GM23338 (cell line): Measurements from ENCODE around the gene CRELD1.

ENCODE experiments used
- CREB1 ChIP-seq: fragments of 250-450 bp; sonication (Bioruptor Pico); IDR thresholded peaks from 2 replicates; pipeline ENCODE4 v1.5.0; 2020; ENCODE audit warnings: low read depth, mild to moderate bottlenecking, moderate library complexity
- ETS1 ChIP-seq: IDR thresholded peaks from 2 replicates; pipeline ENCODE4 v1.6.1; 2016; ENCODE audit warnings: antibody characterized with exemption
- EZH2 ChIP-seq: fragments of 200-600 bp; sonication (generic); IDR thresholded peaks from one replicate; pipeline ENCODE4 v1.8.0; 2017; ENCODE audit warnings: antibody characterized with exemption, mild to moderate bottlenecking, low read depth; ENCODE audit not compliant: unreplicated experiment
- EZH2phosphoT487 ChIP-seq: fragments of 200-600 bp; sonication (generic); IDR thresholded peaks from one replicate; pipeline ENCODE4 v1.8.1; 2018; ENCODE audit warnings: antibody characterized with exemption; ENCODE audit not compliant: unreplicated experiment
- JUNB ChIP-seq: IDR thresholded peaks from one replicate; pipeline ENCODE4 v1.6.1; 2016; ENCODE audit warnings: antibody characterized with exemption; ENCODE audit not compliant: unreplicated experiment
- POLR2AphosphoS5 ChIP-seq: IDR thresholded peaks from 2 replicates; pipeline ENCODE4 v1.6.1; 2016; ENCODE audit warnings: antibody characterized with exemption, low read depth
- REST ChIP-seq: IDR thresholded peaks from one replicate; pipeline ENCODE4 v1.6.1; 2018; ENCODE audit warnings: antibody characterized with exemption; ENCODE audit not compliant: unreplicated experiment
- TF ChIP-seq, protein P1 (sequence below), 2 experiments: fragments of 200-600 bp in 1 of 2; sonication (generic) in 1 of 2; conservative IDR thresholded peaks; 2 replicates each; pipeline versions ENCODE4 v1.5.1 to v1.6.1; 2016 to 2017; ENCODE audit warnings: antibody characterized with exemption in 2 of 2, low read depth in 2 of 2, mild to moderate bottlenecking in 2 of 2, moderate library complexity in 1 of 2

DNA sequence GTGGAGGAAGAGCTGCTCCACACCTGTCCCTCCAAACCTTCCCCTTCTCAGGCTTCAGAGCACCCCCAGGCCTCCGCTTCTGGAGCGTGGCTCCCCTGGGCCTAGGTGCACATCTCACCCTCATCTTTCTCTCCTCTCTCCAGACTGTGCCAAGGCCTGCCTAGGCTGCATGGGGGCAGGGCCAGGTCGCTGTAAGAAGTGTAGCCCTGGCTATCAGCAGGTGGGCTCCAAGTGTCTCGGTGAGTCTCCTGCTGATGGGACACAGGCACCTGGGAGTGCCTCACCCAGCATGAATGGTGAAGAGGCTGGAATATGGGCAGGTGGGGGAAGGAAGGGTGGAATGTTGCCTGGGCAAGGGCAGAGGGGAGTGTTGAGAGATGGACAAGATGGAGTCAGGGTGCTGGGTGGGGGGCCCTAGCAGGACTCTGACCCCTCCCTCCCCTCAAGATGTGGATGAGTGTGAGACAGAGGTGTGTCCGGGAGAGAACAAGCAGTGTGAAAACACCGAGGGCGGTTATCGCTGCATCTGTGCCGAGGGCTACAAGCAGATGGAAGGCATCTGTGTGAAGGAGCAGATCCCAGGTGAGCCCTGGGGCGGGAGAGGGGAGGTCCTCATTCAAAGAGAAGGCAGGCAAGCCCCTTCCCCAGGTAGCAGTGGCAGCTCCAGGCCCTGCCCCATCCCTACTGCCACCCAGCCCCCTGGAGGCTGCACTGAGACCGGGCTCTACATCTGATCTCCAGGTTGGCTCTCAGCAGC lies 9.5 kb downstream of the CRELD1 start:
- TF ChIP-seq, protein P1, sequence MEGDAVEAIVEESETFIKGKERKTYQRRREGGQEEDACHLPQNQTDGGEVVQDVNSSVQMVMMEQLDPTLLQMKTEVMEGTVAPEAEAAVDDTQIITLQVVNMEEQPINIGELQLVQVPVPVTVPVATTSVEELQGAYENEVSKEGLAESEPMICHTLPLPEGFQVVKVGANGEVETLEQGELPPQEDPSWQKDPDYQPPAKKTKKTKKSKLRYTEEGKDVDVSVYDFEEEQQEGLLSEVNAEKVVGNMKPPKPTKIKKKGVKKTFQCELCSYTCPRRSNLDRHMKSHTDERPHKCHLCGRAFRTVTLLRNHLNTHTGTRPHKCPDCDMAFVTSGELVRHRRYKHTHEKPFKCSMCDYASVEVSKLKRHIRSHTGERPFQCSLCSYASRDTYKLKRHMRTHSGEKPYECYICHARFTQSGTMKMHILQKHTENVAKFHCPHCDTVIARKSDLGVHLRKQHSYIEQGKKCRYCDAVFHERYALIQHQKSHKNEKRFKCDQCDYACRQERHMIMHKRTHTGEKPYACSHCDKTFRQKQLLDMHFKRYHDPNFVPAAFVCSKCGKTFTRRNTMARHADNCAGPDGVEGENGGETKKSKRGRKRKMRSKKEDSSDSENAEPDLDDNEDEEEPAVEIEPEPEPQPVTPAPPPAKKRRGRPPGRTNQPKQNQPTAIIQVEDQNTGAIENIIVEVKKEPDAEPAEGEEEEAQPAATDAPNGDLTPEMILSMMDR (conservative IDR thresholded peaks at IDR 0.05; ENCODE audit: low read depth in 2 of 2), result no peak
- no peak for TF ChIP-seq EZH2
- TF ChIP-seq POLR2AphosphoS5, result no peak; the same call in 1 of the 2 replicates
- no peak for TF ChIP-seq JUNB
- no peak for TF ChIP-seq ETS1
- TF ChIP-seq EZH2phosphoT487, result no peak
- no peak for TF ChIP-seq REST
- TF ChIP-seq CREB1, result no peak
